Gastrocnemius medialis (tissue), 4 donors: ENCODE results near the gene RPN2. TPM values are rescaled to one million over a fixed set of nuclear protein-coding genes. Genes with fewer than 3 reads are reported as not detected.

Experiments used
- ATAC-seq, 2 donors: fragments of 150-250 bp; one replicate each; pipeline ENCODE4 v1.9.1; 2016
- DNase-seq, 2 donors: peaks; one replicate each; pipeline ENCODE4 v3.0.0-alpha.2; 2019
- H3K27ac ChIP-seq, 4 donors: fragments of 200-600 bp; sonication (generic); 1 replicate in 1 of 4; 2 replicates in 3 of 4; pipeline ENCODE4 v1.5.1; 2016 to 2018; ENCODE audit warnings: mild to moderate bottlenecking in 2 of 4, moderate library complexity in 1 of 4
- H3K27me3 ChIP-seq, 3 donors: fragments of 200-600 bp; sonication (generic) in 2 of 3; 1 replicate in 1 of 3; 2 replicates in 2 of 3; pipeline versions ENCODE4 v1.5.1 to v1.6.0; 2016 to 2019; ENCODE audit warnings: mild to moderate bottlenecking in 1 of 3, moderate library complexity in 1 of 3
- H3K36me3 ChIP-seq, 2 donors: fragments of 200-600 bp; sonication (generic) in 1 of 2; one replicate each; pipeline ENCODE4 v1.5.1; 2017 to 2018
- H3K4me1 ChIP-seq, 2 donors: fragments of 200-600 bp; sonication (generic) in 1 of 2; one replicate each; pipeline ENCODE4 v1.5.1; 2016 to 2017; ENCODE audit warnings: mild to moderate bottlenecking in 2 of 2
- H3K4me3 ChIP-seq, 4 donors: fragments of 200-600 bp; sonication (generic) in 3 of 4; 1 replicate in 1 of 4; 2 replicates in 3 of 4; pipeline ENCODE4 v1.5.1; 2016 to 2019; ENCODE audit warnings: mild to moderate bottlenecking in 2 of 4
- H3K9me3 ChIP-seq, 3 donors: fragments of 200-600 bp; sonication (generic) in 2 of 3; 1 replicate in 1 of 3; 2 replicates in 2 of 3; pipeline ENCODE4 v1.5.1; 2016 to 2019
- CTCF ChIP-seq, 5 experiments: fragments of 450-650 bp in 3 of 5; fragments of 200-600 bp in 2 of 5; sonication (generic) in 2 of 5; IDR thresholded peaks in 4 of 5; conservative IDR thresholded peaks in 1 of 5; 1 replicate in 4 of 5; 2 replicates in 1 of 5; pipeline ENCODE4 v1.5.1; 2016 to 2019; ENCODE audit warnings: antibody characterized with exemption in 5 of 5, mild to moderate bottlenecking in 3 of 5, moderate library complexity in 3 of 5
- POLR2A ChIP-seq, 2 donors: fragments of 450-650 bp; IDR thresholded peaks; one replicate each; pipeline ENCODE4 v1.6.1; 2017; ENCODE audit warnings: antibody characterized with exemption in 2 of 2, mild to moderate bottlenecking in 2 of 2, moderate library complexity in 2 of 2
- in situ Hi-C, 4 donors: fragments of 200-750 bp; cut with MboI; loops; one replicate each; pipeline versions ENCODE4 v1.15.0 to v1.8.0; 2017; ENCODE audit warnings: low sequenced_read_pairs in 4 of 4
- intact Hi-C: fragments of 100-400 bp; cut with DNase I; formaldehyde crosslinking; loops from one replicate; pipeline ENCODE4 v1.15.1; 2023; ENCODE audit warnings: low total_unique reads
- total RNA-seq, 4 donors: library from RNA; depleted of rRNA; stranded (reverse); fragments of >200 nt; gene quantifications; one replicate each; pipeline versions ENCODE4 v1.1.0 to v1.2.3, GENCODE V29; 2016

The RPN2 gene
- total RNA-seq, 4 donors from 2014 or later: 85.7 to 132 (median 127) TPM

GRCh38 chr20:37228082-37228481 lies 49.0 kb downstream of the RPN2 start:
- in situ Hi-C loops (no loop called here), intact Hi-C loops (no loop called here)
- H3K27me3 ChIP-seq: no peaks in the 10 kb centered on the region
- no peaks in the 10 kb centered on the region for H3K9me3 ChIP-seq
- peak in 1 of 2 donors; percentile 40 for ATAC-seq
- no peak for DNase-seq
- TF ChIP-seq POLR2A (IDR thresholded peaks at IDR 0.05): no peak
- TF ChIP-seq CTCF (IDR thresholded peaks at IDR 0.05 in 4 of 5, conservative IDR thresholded peaks at IDR 0.05 in 1 of 5): no peak
- H3K36me3 ChIP-seq: peaks cover 0 to 85% of the 10 kb centered on the region in 2 donors
- H3K27ac ChIP-seq: peak overlapping the region; percentile 78 to 83 (median 82)
- H3K4me3 ChIP-seq: no peak overlapping the region
- H3K4me1 ChIP-seq: peaks cover 78 to 87% of the 10 kb centered on the region in 2 donors

- Histone ChIP-seq H3K36me3 (peaks cover 0 to 82% of the 10 kb centered on the region in 2 donors), H3K27ac (peak overlapping the region; percentile 78 to 83 (median 82)), H3K4me3 (no peak overlapping the region), H3K9me3 (no peaks in the 10 kb centered on the region), H3K27me3 (no peaks in the 10 kb centered on the region), H3K4me1 (peaks cover 80 to 87% of the 10 kb centered on the region in 2 donors)
- intact Hi-C loops: no loop called here
- in situ Hi-C loops: no loop called here
- DNase-seq (peak in 1 of 2 donors; percentile 67), ATAC-seq (peak; percentile 64)
- TF ChIP-seq CTCF (IDR thresholded peaks at IDR 0.05 in 4 of 5, conservative IDR thresholded peaks at IDR 0.05 in 1 of 5) (no peak), POLR2A (IDR thresholded peaks at IDR 0.05) (peak in 1 of 2 donors; percentile 29)
Observed at GRCh38 chr20:37228656-37229055, 49.5 kb downstream of the RPN2 start.

- in situ Hi-C loops (no loop called here), intact Hi-C loops (no loop called here)
- TF ChIP-seq CTCF (IDR thresholded peaks at IDR 0.05 in 4 of 5, conservative IDR thresholded peaks at IDR 0.05 in 1 of 5) (no peak), POLR2A (IDR thresholded peaks at IDR 0.05) (no peak)
- ATAC-seq (no peak), DNase-seq (no peak)
- H3K36me3 ChIP-seq: peaks cover 0 to 80% of the 10 kb centered on the region in 2 donors
- peaks cover 83 to 91% of the 10 kb centered on the region in 2 donors for H3K4me1 ChIP-seq
- H3K9me3 ChIP-seq: no peaks in the 10 kb centered on the region
- H3K4me3 ChIP-seq: no peak overlapping the region
- H3K27ac ChIP-seq: peak overlapping the region; percentile 78 to 83 (median 82)
- no peaks in the 10 kb centered on the region for H3K27me3 ChIP-seq
Observed at GRCh38 chr20:37229357-37229756, 50.2 kb downstream of the RPN2 start.

GRCh38 chr20:37230200-37230599 lies 51.1 kb downstream of the RPN2 start:
- intact Hi-C loops: no loop called here
- TF ChIP-seq POLR2A (IDR thresholded peaks at IDR 0.05) (no peak), CTCF (IDR thresholded peaks at IDR 0.05 in 4 of 5, conservative IDR thresholded peaks at IDR 0.05 in 1 of 5) (no peak)
- Histone ChIP-seq H3K9me3 (no peaks in the 10 kb centered on the region), H3K27ac (peak overlapping the region; percentile 11 to 83 (median 41)), H3K4me1 (peaks cover 82 to 83% of the 10 kb centered on the region in 2 donors), H3K27me3 (no peaks in the 10 kb centered on the region), H3K36me3 (peaks cover 0 to 76% of the 10 kb centered on the region in 2 donors), H3K4me3 (no peak overlapping the region)
- in situ Hi-C loops: no loop called here
- ATAC-seq (no peak), DNase-seq (no peak)
